RWPE1 (cell line): Measurements from ENCODE around the gene ISG15.
"Not testable (repeated sequence)": the region's sequence is repeated elsewhere in the genome, so short reads cannot be mapped to it uniquely, and the experiment has no call there.

Source experiments
- CTCF ChIA-PET: fragments of 350-600 bp; sonication (Branson Sonifier 250); formaldehyde crosslinking; extraction: SDS; loops from one replicate; lab custom pipeline; 2021; lab: Yijun Ruan, JAX
- POLR2A ChIA-PET: fragments of 400-600 bp; formaldehyde crosslinking; extraction: SDS; loops from one replicate; lab custom pipeline; 2020; ENCODE audit warnings: antibody characterized with exemption; ENCODE audit not compliant: low non-redundant PET; lab: Yijun Ruan, JAX
- DNase-seq: peaks from one replicate; pipeline ENCODE4 v3.0.0; 2012; ENCODE audit warnings: low spot score
- H3K27ac ChIP-seq: fragments of 450-650 bp; 2 replicates; pipeline ENCODE4 v1.5.1; 2017
- CTCF ChIP-seq: fragments of 450-650 bp; conservative IDR thresholded peaks from 2 replicates; pipeline ENCODE4 v1.5.1; 2017; ENCODE audit warnings: low read depth, mild to moderate bottlenecking

Gene ISG15

GRCh38 chr1:1011396-1011949, 1.8 kb upstream of the ISG15 start:
- DNase-seq, result no peak
- CTCF ChIA-PET, result no interaction called here
- POLR2A ChIA-PET, result no interaction called here
- TF ChIP-seq CTCF, result no peak
- H3K27ac ChIP-seq, result peak overlapping the region; percentile 9; the same call in 1 of the 2 replicates

- CTCF ChIA-PET, result interaction anchor here (3.5 kb wide), 1 partner anchor 11 kb away, joined by 26 read pairs; no protein-coding TSS in a partner anchor
- DNase-seq, POLR2A ChIA-PET: not testable (repeated sequence)
- H3K27ac ChIP-seq, result peak overlapping the region; percentile 84
These were observed 577 bp upstream of the ISG15 start for GRCh38 chr1:1012736-1013104.

GRCh38 chr1:1013922-1014648, 788 bp downstream of the ISG15 start:
- H3K27ac ChIP-seq, result peak overlapping the region; percentile 84
- CTCF ChIA-PET, result interaction anchor here (0.6 to 3.5 kb wide), 7 partner anchors 12 to 206 kb away, joined by 3 to 26 read pairs (median 3); no protein-coding TSS in a partner anchor
- POLR2A ChIA-PET, result interaction anchor here (0.8 kb wide), 1 partner anchor 26 kb away, joined by 3 read pairs; no protein-coding TSS in a partner anchor
- no peak for TF ChIP-seq CTCF
- no peak for DNase-seq

GRCh38 chr1:1014799-1015681, 1.7 kb downstream of the ISG15 start:
- POLR2A ChIA-PET, result no interaction called here
- peak; percentile 41 for TF ChIP-seq CTCF
- no peak for DNase-seq
- peak overlapping the region; percentile 84 for H3K27ac ChIP-seq
- CTCF ChIA-PET, result interaction anchor here (0.9 to 3.5 kb wide), 5 partner anchors 13 to 48 kb away, joined by 3 to 26 read pairs (median 5); no protein-coding TSS in a partner anchor

- H3K27ac ChIP-seq, POLR2A ChIA-PET, DNase-seq: not testable (repeated sequence)
- CTCF ChIA-PET, result interaction anchor here (1.9 kb wide), 1 partner anchor 15 kb away, joined by 8 read pairs; no protein-coding TSS in a partner anchor
These were observed 4.4 kb downstream of the ISG15 start for GRCh38 chr1:1017397-1018320.

GRCh38 chr1:1018321-1018685, 5.0 kb downstream of the ISG15 start:
- CTCF ChIA-PET, result interaction anchor here (0.6 to 1.9 kb wide), 2 partner anchors 16 to 397 kb away, joined by 3 to 8 read pairs; no protein-coding TSS in a partner anchor
- POLR2A ChIA-PET, DNase-seq, H3K27ac ChIP-seq: not testable (repeated sequence)
